Activated B cell treated with CpG ODN at 0.5 μM for 24 hours (primary cell): ENCODE results near the gene MAP1LC3B2. TPM values are rescaled to one million over a fixed set of nuclear protein-coding genes. Genes with fewer than 3 reads are reported as not detected.

Experiments
- ATAC-seq: fragments of 200-7000 bp; cut with Tn5 transposase; one replicate; pipeline ENCODE4 v1.10.0; 2021; ENCODE audit warnings: low read depth, mild to moderate bottlenecking, moderate library complexity
- CTCF ChIA-PET: fragments of 350-600 bp; sonication (Branson Sonifier 250); formaldehyde crosslinking; loops from one replicate; lab custom pipeline; 2021; ENCODE audit warnings: antibody characterized with exemption; lab: Charles Lee
- POLR2A ChIA-PET: fragments of 350-600 bp; sonication (Branson Sonifier 250); formaldehyde crosslinking; loops from one replicate; lab custom pipeline; 2021; ENCODE audit warnings: antibody characterized with exemption; lab: Charles Lee
- DNase-seq: peaks from one replicate; pipeline ENCODE4 v3.0.0; 2022
- H3K27ac Mint-ChIP-seq: one replicate; pipeline ENCODE4 v1.8.0; 2020; ENCODE audit warnings: mixed read lengths
- H3K27me3 Mint-ChIP-seq: one replicate; pipeline ENCODE4 v1.8.0; 2021; ENCODE audit warnings: mixed read lengths
- H3K36me3 Mint-ChIP-seq: one replicate; pipeline ENCODE4 v1.8.0; 2021; ENCODE audit warnings: low read depth, mixed read lengths
- H3K4me1 Mint-ChIP-seq: one replicate; pipeline ENCODE4 v1.8.0; 2021; ENCODE audit warnings: mixed read lengths
- H3K4me3 Mint-ChIP-seq: one replicate; pipeline ENCODE4 v1.8.0; 2020; ENCODE audit warnings: mild to moderate bottlenecking, mixed read lengths
- H3K9me3 Mint-ChIP-seq: one replicate; pipeline ENCODE4 v1.8.0; 2020; ENCODE audit warnings: mixed read lengths
- intact Hi-C: fragments of 100-400 bp; cut with micrococcal nuclease; formaldehyde crosslinking; loops from one replicate; pipeline ENCODE4 v1.15.1; 2024
- total RNA-seq: library from RNA; stranded (reverse); gene quantifications from 2 replicates; pipeline ENCODE4 v1.2.3, GENCODE V29; 2022
- TF ChIP-seq, protein P1 (sequence below): fragments of 200-600 bp; IDR thresholded peaks from one replicate; pipeline ENCODE4 v1.8.0; 2022; ENCODE audit warnings: antibody characterized with exemption, mild to moderate bottlenecking

Gene MAP1LC3B2
- total RNA-seq, 1 donor from 2014 or later: 1.9 TPM

DNA sequence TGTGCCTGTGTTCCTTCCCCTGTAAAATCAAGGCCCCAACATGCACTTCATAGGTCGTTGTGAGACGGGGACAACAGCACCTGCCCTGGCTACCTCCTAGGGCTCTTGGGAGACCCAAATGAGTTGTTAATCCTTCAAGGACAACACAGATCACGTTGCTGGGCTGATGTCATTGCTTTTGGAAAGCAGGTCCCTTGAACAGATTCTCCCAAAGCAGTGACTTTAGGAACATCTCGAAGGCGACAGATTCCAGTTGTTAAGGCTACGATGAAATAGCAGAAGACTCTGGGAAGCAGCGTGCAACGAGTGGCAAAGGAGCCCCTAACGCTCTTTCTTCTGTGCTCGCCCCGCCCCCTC lies 26.2 kb upstream of the MAP1LC3B2 start:
- DNase-seq: no peak
- TF ChIP-seq, protein P1, sequence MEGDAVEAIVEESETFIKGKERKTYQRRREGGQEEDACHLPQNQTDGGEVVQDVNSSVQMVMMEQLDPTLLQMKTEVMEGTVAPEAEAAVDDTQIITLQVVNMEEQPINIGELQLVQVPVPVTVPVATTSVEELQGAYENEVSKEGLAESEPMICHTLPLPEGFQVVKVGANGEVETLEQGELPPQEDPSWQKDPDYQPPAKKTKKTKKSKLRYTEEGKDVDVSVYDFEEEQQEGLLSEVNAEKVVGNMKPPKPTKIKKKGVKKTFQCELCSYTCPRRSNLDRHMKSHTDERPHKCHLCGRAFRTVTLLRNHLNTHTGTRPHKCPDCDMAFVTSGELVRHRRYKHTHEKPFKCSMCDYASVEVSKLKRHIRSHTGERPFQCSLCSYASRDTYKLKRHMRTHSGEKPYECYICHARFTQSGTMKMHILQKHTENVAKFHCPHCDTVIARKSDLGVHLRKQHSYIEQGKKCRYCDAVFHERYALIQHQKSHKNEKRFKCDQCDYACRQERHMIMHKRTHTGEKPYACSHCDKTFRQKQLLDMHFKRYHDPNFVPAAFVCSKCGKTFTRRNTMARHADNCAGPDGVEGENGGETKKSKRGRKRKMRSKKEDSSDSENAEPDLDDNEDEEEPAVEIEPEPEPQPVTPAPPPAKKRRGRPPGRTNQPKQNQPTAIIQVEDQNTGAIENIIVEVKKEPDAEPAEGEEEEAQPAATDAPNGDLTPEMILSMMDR: no peak
- Mint-ChIP-seq H3K4me1 (peaks cover 47% of the 10 kb centered on the region), H3K27ac (peak overlapping the region; percentile 68), H3K36me3 (peaks cover 4% of the 10 kb centered on the region), H3K27me3 (no peaks in the 10 kb centered on the region), H3K9me3 (no peaks in the 10 kb centered on the region), H3K4me3 (peak overlapping the region; percentile 96)
- ChIA-PET POLR2A (interaction anchor here (0.6 to 8.2 kb wide), 6 partner anchors 12 to 383 kb away, joined by 3 to 124 read pairs (median 6); partner anchors contain the start of gene MAP1LC3B2), CTCF (interaction anchor here (1.2 kb wide), 1 partner anchor 27 kb away, joined by 4 read pairs; the partner anchor contains the start of gene MAP1LC3B2)
- peak; percentile 7 for ATAC-seq
- intact Hi-C loops: loop anchor here (1.0 to 2.0 kb wide), 4 partner anchors 25 to 204 kb away; partner anchors contain the start of gene MAP1LC3B2

DNA sequence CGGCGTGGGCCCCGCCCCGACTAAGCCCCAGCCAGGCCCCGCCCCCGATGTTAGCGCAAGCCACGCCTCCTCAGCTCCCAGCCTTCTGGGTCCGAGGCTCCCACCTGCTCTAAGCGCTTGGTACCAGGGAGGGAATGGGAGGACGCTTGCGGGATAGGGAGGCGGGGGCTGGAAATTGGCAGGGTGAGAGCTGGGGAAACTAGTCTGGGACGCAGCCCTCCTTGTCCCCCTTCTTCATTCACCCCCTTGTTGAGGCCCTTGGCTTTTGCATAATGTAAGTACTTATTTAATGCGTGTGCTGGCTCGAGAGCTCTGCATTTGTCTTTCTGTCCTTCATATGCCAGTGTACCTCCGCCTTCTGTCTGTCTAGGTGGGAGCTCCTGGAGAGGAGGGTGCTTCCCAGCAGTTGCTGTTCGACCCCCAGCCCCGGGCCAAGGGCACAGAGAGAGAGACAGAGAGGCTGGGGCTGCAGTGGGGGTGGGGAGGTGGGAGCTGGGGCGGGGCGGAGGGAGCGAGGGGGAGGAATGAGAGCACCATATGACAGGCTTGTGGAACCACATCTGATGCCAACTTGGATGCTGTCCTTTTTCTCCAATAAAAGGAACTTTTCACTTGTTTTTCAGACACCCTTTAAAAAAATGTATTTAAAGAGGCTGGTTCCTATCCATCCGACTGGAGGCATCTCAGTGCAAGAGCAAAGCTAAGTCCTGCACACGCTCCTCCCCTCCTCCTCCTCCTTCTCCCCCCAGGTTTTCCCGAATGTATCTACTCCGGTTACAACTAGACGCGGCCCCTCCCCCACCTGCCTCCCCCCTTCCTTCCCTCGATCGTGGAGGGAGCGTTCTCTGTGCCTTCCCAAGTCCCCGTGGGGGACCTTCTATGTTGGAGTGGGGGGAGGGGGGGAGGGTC lies 25.6 kb upstream of the MAP1LC3B2 start:
- TF ChIP-seq, protein P1: no peak
- no peaks in the 10 kb centered on the region for H3K9me3 Mint-ChIP-seq
- H3K27ac Mint-ChIP-seq: peak overlapping the region; percentile 68
- ChIA-PET POLR2A (interaction anchor here (0.6 to 8.2 kb wide), 8 partner anchors 12 to 384 kb away, joined by 3 to 124 read pairs (median 6); partner anchors contain the start of gene MAP1LC3B2), CTCF (interaction anchor here (1.2 kb wide), 1 partner anchor 26 kb away, joined by 4 read pairs; the partner anchor contains the start of gene MAP1LC3B2)
- H3K27me3 Mint-ChIP-seq: no peaks in the 10 kb centered on the region
- ATAC-seq (peak; percentile 88), DNase-seq (peak; percentile 82)
- H3K4me3 Mint-ChIP-seq: peak overlapping the region; percentile 96
- peaks cover 53% of the 10 kb centered on the region for H3K4me1 Mint-ChIP-seq
- peaks cover 4% of the 10 kb centered on the region for H3K36me3 Mint-ChIP-seq
- intact Hi-C loops: loop anchor here (1.0 to 2.0 kb wide), 5 partner anchors 25 to 203 kb away; partner anchors contain the start of gene MAP1LC3B2

DNA sequence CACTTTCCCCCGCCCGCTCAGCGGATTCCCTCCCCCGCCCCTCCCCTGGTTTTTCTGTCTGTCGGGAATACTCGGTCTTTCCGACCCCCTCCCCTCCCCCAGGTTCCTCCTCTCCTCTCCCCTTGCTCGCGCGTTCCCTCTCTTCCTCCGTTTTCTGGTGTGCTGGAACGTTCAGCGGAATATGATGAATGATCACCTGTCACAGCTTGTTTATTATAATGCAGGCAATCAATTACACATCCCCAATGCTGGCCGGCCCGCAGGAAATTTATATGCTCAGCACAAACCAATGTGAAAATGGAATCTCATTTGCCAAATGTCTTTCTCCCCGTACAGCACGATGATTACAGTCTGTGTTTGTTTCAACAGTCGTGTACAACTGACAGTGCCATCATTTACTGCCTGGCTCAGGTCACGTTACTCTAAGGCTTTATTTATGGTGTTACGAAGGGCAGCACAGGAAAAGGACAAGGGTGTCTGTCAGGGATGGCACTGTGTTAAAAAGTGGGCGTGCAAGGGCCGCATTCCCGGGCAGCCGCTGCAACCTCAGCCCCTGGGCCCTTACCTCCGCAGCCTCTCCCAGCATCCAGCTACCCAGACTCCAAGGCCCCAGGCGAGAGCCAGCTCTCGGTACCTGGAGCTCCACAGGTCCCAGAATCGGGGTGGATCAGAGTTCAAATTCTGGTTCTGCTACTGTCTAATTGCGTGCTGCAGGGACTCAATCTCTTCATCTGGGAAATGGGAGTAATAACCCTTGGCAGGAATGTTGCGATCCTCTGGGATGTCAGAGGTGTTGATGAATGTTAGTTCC lies 24.7 kb upstream of the MAP1LC3B2 start:
- intact Hi-C loops: loop anchor here (1.0 to 5.0 kb wide), 3 partner anchors 75 to 197 kb away; no protein-coding TSS in a partner anchor
- ChIA-PET POLR2A (interaction anchor here (0.6 to 8.2 kb wide), 5 partner anchors 14 to 200 kb away, joined by 3 to 124 read pairs (median 7); partner anchors contain the start of gene MAP1LC3B2), CTCF (no interaction called here)
- Mint-ChIP-seq H3K9me3 (no peaks in the 10 kb centered on the region), H3K27ac (peak overlapping the region; percentile 12), H3K27me3 (no peaks in the 10 kb centered on the region), H3K4me3 (peak overlapping the region; percentile 96), H3K36me3 (peaks cover 4% of the 10 kb centered on the region), H3K4me1 (peaks cover 63% of the 10 kb centered on the region)
- DNase-seq: no peak
- no peak for ATAC-seq
- TF ChIP-seq, protein P1: no peak

DNA sequence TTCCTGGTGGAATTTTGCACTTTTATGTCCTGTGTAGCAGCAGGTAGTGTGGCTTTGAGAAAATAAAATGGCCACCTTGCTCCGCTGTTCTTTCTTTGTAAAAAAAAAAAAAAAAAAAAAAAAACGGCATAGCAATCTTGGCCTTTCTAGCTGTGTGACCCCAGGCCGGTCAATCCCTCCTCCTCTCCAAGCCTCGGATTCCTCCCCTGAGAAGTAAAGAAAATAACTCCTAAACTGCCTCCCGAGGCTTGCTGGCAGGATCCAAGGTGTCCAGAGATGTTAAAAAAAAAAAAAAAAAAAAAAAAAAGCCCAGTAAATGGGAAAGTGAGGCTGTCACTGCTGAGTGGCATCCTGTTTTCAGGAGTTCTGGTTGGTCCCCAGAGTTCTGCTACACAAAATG lies 23.9 kb upstream of the MAP1LC3B2 start:
- TF ChIP-seq, protein P1: no peak
- H3K27me3 Mint-ChIP-seq: no peaks in the 10 kb centered on the region
- ChIA-PET CTCF (no interaction called here), POLR2A (interaction anchor here (0.6 to 8.2 kb wide), 3 partner anchors 24 to 272 kb away, joined by 3 to 124 read pairs (median 3); partner anchors contain the start of gene MAP1LC3B2)
- H3K4me1 Mint-ChIP-seq: peaks cover 70% of the 10 kb centered on the region
- H3K36me3 Mint-ChIP-seq: peaks cover 4% of the 10 kb centered on the region
- H3K4me3 Mint-ChIP-seq: peak overlapping the region; percentile 96
- DNase-seq (no peak), ATAC-seq (no peak)
- H3K27ac Mint-ChIP-seq: no peak overlapping the region
- intact Hi-C loops: loop anchor here (5.0 kb wide), 2 partner anchors 142 to 198 kb away; no protein-coding TSS in a partner anchor
- no peaks in the 10 kb centered on the region for H3K9me3 Mint-ChIP-seq
